Hepatocyte (in vitro differentiated cells): Measurements from ENCODE around the gene ZIC1. TPM values are rescaled to one million over a fixed set of nuclear protein-coding genes. Genes with fewer than 3 reads are reported as not detected.

ENCODE experiments used
- DNase-seq: peaks from one replicate; pipeline ENCODE4 v3.0.0-alpha.2; 2016; ENCODE audit warnings: low spot score
- H2AFZ ChIP-seq: fragments of 200-600 bp; sonication (generic); 2 replicates; pipeline ENCODE4 v1.6.0; 2016; ENCODE audit warnings: antibody characterized with exemption, mild to moderate bottlenecking
- H3K27ac ChIP-seq: fragments of 200-600 bp; sonication (generic); 2 replicates; pipeline ENCODE4 v1.5.1; 2016; ENCODE audit warnings: mild to moderate bottlenecking
- H3K27me3 ChIP-seq: fragments of 200-600 bp; sonication (generic); 2 replicates; pipeline ENCODE4 v1.6.1; 2016
- H3K36me3 ChIP-seq: fragments of 200-600 bp; sonication (generic); replicated peaks from 2 replicates; pipeline ENCODE4 v1.5.1; 2016; ENCODE audit warnings: low read depth; ENCODE audit not compliant: insufficient read depth
- H3K4me1 ChIP-seq: fragments of 200-600 bp; sonication (generic); 2 replicates; pipeline ENCODE4 v1.5.1; 2016; ENCODE audit warnings: mild to moderate bottlenecking, moderate library complexity; ENCODE audit not compliant: insufficient read depth
- H3K4me2 ChIP-seq: fragments of 200-600 bp; sonication (generic); 2 replicates; pipeline ENCODE4 v1.6.0; 2016
- H3K4me3 ChIP-seq: fragments of 200-600 bp; sonication (generic); 2 replicates; pipeline ENCODE4 v1.5.1; 2016; ENCODE audit warnings: mild to moderate bottlenecking
- H3K79me2 ChIP-seq: fragments of 200-600 bp; sonication (generic); 2 replicates; pipeline ENCODE4 v1.6.0; 2017; ENCODE audit warnings: mild to moderate bottlenecking
- H3K9me2 ChIP-seq: fragments of 200-600 bp; sonication (generic); replicated peaks from 2 replicates; pipeline ENCODE4 v1.6.0; 2017; ENCODE audit warnings: mild to moderate bottlenecking; ENCODE audit not compliant: insufficient read depth
- H3K9me3 ChIP-seq: fragments of 200-600 bp; sonication (generic); 2 replicates; pipeline ENCODE4 v1.5.1; 2016; ENCODE audit warnings: low read depth, mild to moderate bottlenecking
- H4K20me1 ChIP-seq: fragments of 200-600 bp; sonication (generic); 2 replicates; pipeline ENCODE4 v1.6.0; 2016; ENCODE audit warnings: mild to moderate bottlenecking; ENCODE audit not compliant: insufficient read depth, poor library complexity, severe bottlenecking
- EZH2 ChIP-seq: fragments of 200-600 bp; sonication (generic); IDR thresholded peaks from 2 replicates; pipeline ENCODE4 v1.6.1; 2016; ENCODE audit warnings: antibody characterized with exemption, mild to moderate bottlenecking, borderline replicate concordance
- EZH2phosphoT487 ChIP-seq: fragments of 200-600 bp; sonication (generic); IDR thresholded peaks from one replicate; pipeline ENCODE4 v1.6.1; 2018; ENCODE audit warnings: antibody characterized with exemption, mild to moderate bottlenecking, low read depth, moderate library complexity; ENCODE audit not compliant: unreplicated experiment, severe bottlenecking
- WGBS: methylation state at CpG from one replicate; pipeline ENCODE4 v1.1.6; 2016; ENCODE audit warnings: low lambda C conversion rate; ENCODE audit errors: missing lambda C conversion rate; 5-methylcytosine and 5-hydroxymethylcytosine counted together
- polyA plus RNA-seq: library from polyadenylated mRNA; unstranded; fragments of >200 nt; fragmentation: Nextera tagmentation; extraction: Ambion mirVana; gene quantifications from 2 replicates; pipeline ENCODE4 v1.2.1, GENCODE V29; 2016
- total RNA-seq: library from RNA; depleted of rRNA; stranded (reverse); fragments of >200 nt; gene quantifications from 2 replicates; pipeline ENCODE4 v1.2.3, GENCODE V29; 2014
- TF ChIP-seq, protein P1 (sequence below): fragments of 200-600 bp; sonication (generic); IDR thresholded peaks from 2 replicates; pipeline ENCODE4 v1.5.1; 2016; ENCODE audit warnings: antibody characterized with exemption, mild to moderate bottlenecking; ENCODE audit not compliant: poor library complexity

ZIC1 gene
- total and polyA plus RNA-seq, 2 experiments from 2014 or later, result 0.10 TPM; not detected in 1

DNA sequence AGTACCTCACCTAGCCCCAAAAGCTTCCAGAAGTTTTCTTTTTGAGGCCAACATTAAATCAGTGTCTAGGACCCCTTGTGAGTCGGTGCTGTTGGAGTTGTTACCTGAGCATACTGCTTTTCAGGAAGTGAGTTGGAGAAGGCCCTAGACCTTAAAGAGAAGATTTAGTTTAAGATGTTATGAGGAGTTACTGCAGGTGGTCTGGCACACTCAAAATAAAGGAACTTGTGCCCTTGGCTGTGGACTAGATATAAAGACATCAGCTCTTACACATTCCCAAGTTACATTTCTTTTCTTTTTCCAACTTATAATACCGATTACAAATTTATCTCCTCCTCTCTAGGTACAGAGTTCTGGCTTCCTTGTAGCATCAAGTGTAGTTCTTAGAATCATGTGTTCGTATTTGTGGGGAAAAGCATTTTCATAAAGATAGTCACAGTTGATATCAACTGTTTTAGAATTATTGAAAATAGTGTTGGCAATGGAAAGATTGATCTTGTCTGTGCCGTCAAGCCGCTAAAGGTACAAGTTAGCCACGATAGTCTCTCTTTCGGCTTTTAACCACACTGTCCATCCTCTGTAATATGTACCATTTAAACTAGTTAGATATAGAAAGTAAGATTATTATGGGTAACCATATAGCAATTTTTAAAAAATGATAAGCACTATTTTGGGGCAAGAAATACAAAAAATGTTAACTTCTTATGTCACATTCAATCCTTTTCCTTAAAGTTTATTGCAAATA is 8.6 kb downstream of the ZIC1 start:
- Histone ChIP-seq H3K4me2 (no peak overlapping the region), H3K27me3 (peaks cover 98% of the 10 kb centered on the region), H3K4me3 (no peak overlapping the region), H2AFZ (no peak overlapping the region), H3K9me2 (no peaks in the 10 kb centered on the region), H3K27ac (no peak overlapping the region), H3K36me3 (no peaks in the 10 kb centered on the region), H3K4me1 (peaks cover 4% of the 10 kb centered on the region), H4K20me1 (no peaks in the 10 kb centered on the region), H3K9me3 (no peaks in the 10 kb centered on the region), H3K79me2 (no peaks in the 10 kb centered on the region)
- TF ChIP-seq EZH2, result no peak
- TF ChIP-seq, protein P1, sequence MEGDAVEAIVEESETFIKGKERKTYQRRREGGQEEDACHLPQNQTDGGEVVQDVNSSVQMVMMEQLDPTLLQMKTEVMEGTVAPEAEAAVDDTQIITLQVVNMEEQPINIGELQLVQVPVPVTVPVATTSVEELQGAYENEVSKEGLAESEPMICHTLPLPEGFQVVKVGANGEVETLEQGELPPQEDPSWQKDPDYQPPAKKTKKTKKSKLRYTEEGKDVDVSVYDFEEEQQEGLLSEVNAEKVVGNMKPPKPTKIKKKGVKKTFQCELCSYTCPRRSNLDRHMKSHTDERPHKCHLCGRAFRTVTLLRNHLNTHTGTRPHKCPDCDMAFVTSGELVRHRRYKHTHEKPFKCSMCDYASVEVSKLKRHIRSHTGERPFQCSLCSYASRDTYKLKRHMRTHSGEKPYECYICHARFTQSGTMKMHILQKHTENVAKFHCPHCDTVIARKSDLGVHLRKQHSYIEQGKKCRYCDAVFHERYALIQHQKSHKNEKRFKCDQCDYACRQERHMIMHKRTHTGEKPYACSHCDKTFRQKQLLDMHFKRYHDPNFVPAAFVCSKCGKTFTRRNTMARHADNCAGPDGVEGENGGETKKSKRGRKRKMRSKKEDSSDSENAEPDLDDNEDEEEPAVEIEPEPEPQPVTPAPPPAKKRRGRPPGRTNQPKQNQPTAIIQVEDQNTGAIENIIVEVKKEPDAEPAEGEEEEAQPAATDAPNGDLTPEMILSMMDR, result no peak
- TF ChIP-seq EZH2phosphoT487, result no peak
- no peak for DNase-seq
- 53% methylated on average over 7 of the region's 7 CpGs for WGBS

DNA sequence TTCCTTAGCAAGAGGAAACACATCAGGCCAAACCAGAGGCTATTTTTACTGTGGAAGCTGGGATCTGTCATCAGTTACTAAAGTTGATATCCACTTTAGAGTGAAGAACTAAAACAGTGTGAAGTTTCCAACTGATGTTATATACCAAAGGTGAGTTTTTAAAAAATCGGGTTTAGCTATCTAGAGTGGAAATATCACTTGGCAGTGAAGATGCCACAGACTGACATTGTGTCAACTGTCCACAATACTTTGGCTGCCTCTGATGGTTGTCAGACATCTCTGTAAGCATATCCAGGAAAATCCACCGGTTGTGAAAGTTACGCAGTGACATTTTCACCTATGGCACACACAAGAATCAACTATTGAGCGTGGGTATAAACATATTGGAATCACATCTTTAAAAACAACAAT is 9.2 kb downstream of the ZIC1 start:
- H3K27me3 ChIP-seq, result peaks cover 98% of the 10 kb centered on the region
- H3K4me3 ChIP-seq, result no peak overlapping the region
- no peaks in the 10 kb centered on the region for H3K9me3 ChIP-seq
- H3K4me1 ChIP-seq, result no peaks in the 10 kb centered on the region
- no peaks in the 10 kb centered on the region for H3K79me2 ChIP-seq
- no peak overlapping the region for H3K27ac ChIP-seq
- no peak overlapping the region for H2AFZ ChIP-seq
- 29% methylated on average over 4 of the region's 4 CpGs for WGBS
- no peak for DNase-seq
- H3K9me2 ChIP-seq, result no peaks in the 10 kb centered on the region
- no peaks in the 10 kb centered on the region for H4K20me1 ChIP-seq
- peak overlapping the region; percentile 85 for H3K4me2 ChIP-seq
- no peaks in the 10 kb centered on the region for H3K36me3 ChIP-seq
- TF ChIP-seq, protein P1, result no peak
- TF ChIP-seq EZH2, result no peak
- no peak for TF ChIP-seq EZH2phosphoT487

DNA sequence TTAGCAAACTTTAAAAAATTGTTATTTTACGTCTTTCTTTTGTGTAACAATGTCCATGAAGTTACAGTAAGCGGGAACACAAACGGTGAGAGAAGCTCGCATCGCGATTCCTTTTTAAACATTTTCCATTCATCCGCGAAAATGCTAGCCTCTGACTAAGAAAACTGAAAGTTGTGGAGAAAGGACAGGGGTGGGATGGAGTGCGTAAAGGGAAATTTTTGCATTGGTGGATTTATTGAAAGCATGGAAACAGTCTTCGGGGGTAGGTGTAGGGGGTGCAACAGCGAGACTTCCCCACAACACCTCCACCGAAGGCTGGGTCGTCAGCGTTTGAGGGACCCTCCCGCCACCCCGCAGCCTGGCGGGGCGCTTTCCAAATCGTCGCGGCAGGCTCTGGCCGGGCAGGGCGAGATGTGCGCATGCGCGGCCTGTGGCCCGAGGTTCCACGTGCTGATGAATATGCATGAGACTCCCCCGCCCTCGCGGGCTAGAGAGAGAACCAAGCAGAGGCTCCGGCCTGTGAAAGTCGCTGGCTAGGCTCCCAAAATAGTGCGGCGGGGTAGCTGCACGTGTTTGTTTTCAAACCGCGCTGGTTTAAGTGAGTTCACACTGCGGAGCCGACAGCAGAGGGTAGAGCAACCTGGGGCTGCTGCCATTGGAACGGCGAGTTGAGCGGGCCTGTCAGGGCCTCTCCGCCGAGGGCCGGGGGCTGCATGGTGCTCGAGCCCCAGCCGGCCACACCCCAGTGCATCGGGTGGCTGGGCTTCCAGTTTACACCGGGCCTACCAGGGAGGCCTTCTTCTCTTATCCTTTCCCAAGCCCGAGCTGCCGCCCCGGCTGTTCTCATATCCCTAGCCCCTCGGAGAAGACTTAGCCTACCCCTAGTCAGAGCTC is 9.9 kb downstream of the ZIC1 start:
- peak overlapping the region; percentile 32 for H3K4me3 ChIP-seq
- no peaks in the 10 kb centered on the region for H4K20me1 ChIP-seq
- DNase-seq, result peak; percentile 69

More for the DNA sequence above, 9.9 kb downstream of the ZIC1 start:
- Histone ChIP-seq H2AFZ (peak overlapping the region; percentile 29), H3K4me1 (no peaks in the 10 kb centered on the region), H3K9me2 (no peaks in the 10 kb centered on the region), H3K4me2 (peak overlapping the region; percentile 85), H3K27me3 (peaks cover 100% of the 10 kb centered on the region), H3K79me2 (no peaks in the 10 kb centered on the region), H3K9me3 (no peaks in the 10 kb centered on the region), H3K36me3 (no peaks in the 10 kb centered on the region), H3K27ac (no peak overlapping the region)
- 3% methylated on average over 54 of the region's 54 CpGs for WGBS
- TF ChIP-seq, protein P1, result no peak
- TF ChIP-seq EZH2phosphoT487 (no peak), EZH2 (no peak)
